IMR-90 (cell line): ENCODE data around the gene CEP43.

Experiments used
- BHLHE40 ChIP-seq: fragments of 150-350 bp; IDR thresholded peaks from 2 replicates; pipeline ENCODE4 v1.6.1; 2016; ENCODE audit warnings: mild to moderate bottlenecking, low read depth, low read length
- CEBPB ChIP-seq: IDR thresholded peaks from 2 replicates; pipeline ENCODE4 v1.6.1; 2012; ENCODE audit warnings: low read depth, low read length, improper control_type of control experiment
- CHD1 ChIP-seq: IDR thresholded peaks from 2 replicates; pipeline ENCODE4 v1.6.1; 2012; ENCODE audit warnings: low read depth, low read length, improper control_type of control experiment
- CTCF ChIP-seq: conservative IDR thresholded peaks from 2 replicates; pipeline ENCODE4 v1.5.1; 2012; ENCODE audit warnings: mild to moderate bottlenecking, low read depth, low read length, improper control_type of control experiment
- ELK1 ChIP-seq: fragments of 150-350 bp; IDR thresholded peaks from 2 replicates; pipeline ENCODE4 v1.6.1; 2016; ENCODE audit warnings: low read depth, mild to moderate bottlenecking, low read length, moderate library complexity, borderline replicate concordance
- FOS ChIP-seq: fragments of 150-350 bp; IDR thresholded peaks from 2 replicates; pipeline ENCODE4 v1.6.1; 2016; ENCODE audit warnings: low read depth, low read length
- MAFK ChIP-seq: IDR thresholded peaks from 2 replicates; pipeline ENCODE4 v1.6.1; 2012; ENCODE audit warnings: low read depth, low read length, improper control_type of control experiment
- MXI1 ChIP-seq: IDR thresholded peaks from 2 replicates; pipeline ENCODE4 v1.6.1; 2012; ENCODE audit warnings: low read depth, mild to moderate bottlenecking, low read length, moderate library complexity, borderline replicate concordance
- POLR2A ChIP-seq: IDR thresholded peaks from 2 replicates; pipeline ENCODE4 v1.6.1; 2012; ENCODE audit warnings: mild to moderate bottlenecking, low read depth, low read length
- RAD21 ChIP-seq: IDR thresholded peaks from 2 replicates; pipeline ENCODE4 v1.6.1; 2012; ENCODE audit warnings: low read length, improper control_type of control experiment
- RFX5 ChIP-seq: IDR thresholded peaks from 2 replicates; pipeline ENCODE4 v1.8.0; 2012; ENCODE audit warnings: low read depth, mild to moderate bottlenecking, low read length, moderate library complexity
- USF2 ChIP-seq: fragments of 150-350 bp; IDR thresholded peaks from 2 replicates; pipeline ENCODE4 v1.6.1; 2017; ENCODE audit warnings: mild to moderate bottlenecking, antibody characterized with exemption, low read length, low read depth

GRCh38 chr6:166956444-166957086 lies 42.6 kb upstream of the CEP43 start, which contains the start of gene RNASET2:
- no peak for TF ChIP-seq CTCF
- TF ChIP-seq BHLHE40, result no peak
- no peak; the same call in 1 of the 2 replicates for TF ChIP-seq POLR2A
- TF ChIP-seq RFX5, result no peak
- TF ChIP-seq FOS, result no peak
- TF ChIP-seq USF2, result 0 out of 2 replicates have a peak, but pooled peaks have one; percentile 12
- TF ChIP-seq CHD1, result no peak
- TF ChIP-seq MXI1, result peak; percentile 88; the same call in 1 of the 2 replicates
- TF ChIP-seq MAFK, result no peak
- TF ChIP-seq ELK1, result no peak
- TF ChIP-seq RAD21, result no peak
- TF ChIP-seq CEBPB, result no peak
